ENCODE measurements around the gene KLK3.
"Not testable (repeated sequence)": the region's sequence is repeated elsewhere in the genome, so short reads cannot be mapped to it uniquely, and the experiment has no call there.

KLK3 gene

GRCh38 chr19:50870417-50871089 lies 15.8 kb downstream of the KLK3 start:
- peak; percentile 16 for DNase-seq

GRCh38 chr19:50873056-50873455 lies 18.3 kb downstream of the KLK3 start, which contains the start of gene KLK2:
Gene KLK2 (plus strand): TSS chr19:50873439. CDS start chr19:50873474, 35 bp downstream.
- no peak for DNase-seq

GRCh38 chr19:50874211-50874610 lies 19.5 kb downstream of the KLK3 start:
- no peak for DNase-seq

- no peak for DNase-seq
Measured at GRCh38 chr19:50875795-50876422, 21.2 kb downstream of the KLK3 start.

- DNase-seq = no peak
Measured at GRCh38 chr19:50876456-50876855, 21.7 kb downstream of the KLK3 start.

- DNase-seq = no peak
Measured at GRCh38 chr19:50877338-50877737, 22.6 kb downstream of the KLK3 start.

GRCh38 chr19:50878851-50879250 lies 24.1 kb downstream of the KLK3 start:
- no peak for DNase-seq

GRCh38 chr19:50880241-50880640 lies 25.5 kb downstream of the KLK3 start:
- no peak for DNase-seq

GRCh38 chr19:50882188-50882587 lies 27.5 kb downstream of the KLK3 start:
- no peak for DNase-seq

GRCh38 chr19:50889638-50890037 lies 34.9 kb downstream of the KLK3 start:
- DNase-seq = no peak

GRCh38 chr19:50890422-50891252 lies 35.9 kb downstream of the KLK3 start:
- peak; percentile 45 for DNase-seq

GRCh38 chr19:50891253-50891625 lies 36.5 kb downstream of the KLK3 start:
- no peak for DNase-seq

- no peak for DNase-seq
Measured at GRCh38 chr19:50893047-50893736, 38.5 kb downstream of the KLK3 start.

GRCh38 chr19:50894478-50895356 lies 40.0 kb downstream of the KLK3 start:
- no peak for DNase-seq

GRCh38 chr19:50896089-50896590 lies 41.4 kb downstream of the KLK3 start:
- DNase-seq = not testable (repeated sequence)

GRCh38 chr19:50896591-50897190 lies 42.0 kb downstream of the KLK3 start:
- peak; percentile 26 for DNase-seq

GRCh38 chr19:50897191-50897607 lies 42.5 kb downstream of the KLK3 start:
- no peak for DNase-seq

- no peak for DNase-seq
Measured at GRCh38 chr19:50897612-50898011, 42.9 kb downstream of the KLK3 start.

- DNase-seq = no peak
Measured at GRCh38 chr19:50898018-50898417, 43.3 kb downstream of the KLK3 start.

GRCh38 chr19:50899569-50899968 lies 44.9 kb downstream of the KLK3 start:
- no peak for DNase-seq

- no peak for DNase-seq
Measured at GRCh38 chr19:50902640-50903039, 47.9 kb downstream of the KLK3 start.
